T-helper 17 cell (primary cell): ENCODE measurements around the gene SELENOO. TPM values are rescaled to one million over a fixed set of nuclear protein-coding genes. Genes with fewer than 3 reads are reported as not detected.

Source experiments
- ATAC-seq: fragments of 150-1000 bp; cut with Tn5 transposase; 2 replicates; pipeline ENCODE4 v1.10.0; 2021; ENCODE audit warnings: mild to moderate bottlenecking, moderate library complexity
- DNase-seq, 3 donors: peaks; one replicate each; pipeline versions ENCODE4 v3.0.0 to v3.0.0-alpha.2; 2020 to 2021
- H3K9me3 ChIP-seq: one replicate; pipeline ENCODE4 v1.7.0; 2013; ENCODE audit warnings: low read length, mild to moderate bottlenecking; ENCODE audit not compliant: control insufficient read depth, poor library complexity, severe bottlenecking
- H3K27ac Mint-ChIP-seq: one replicate; pipeline ENCODE4 v1.8.0; 2022; ENCODE audit warnings: mild to moderate bottlenecking, moderate library complexity, mixed read lengths
- H3K27me3 Mint-ChIP-seq: one replicate; pipeline ENCODE4 v1.8.0; 2022; ENCODE audit warnings: mixed read lengths
- H3K36me3 Mint-ChIP-seq: one replicate; pipeline ENCODE4 v1.8.0; 2022; ENCODE audit warnings: low read depth, mixed read lengths
- H3K4me1 Mint-ChIP-seq: one replicate; pipeline ENCODE4 v1.8.0; 2022; ENCODE audit warnings: mild to moderate bottlenecking, mixed read lengths
- H3K4me3 Mint-ChIP-seq: one replicate; pipeline ENCODE4 v1.8.0; 2022; ENCODE audit warnings: mild to moderate bottlenecking, moderate library complexity, mixed read lengths
- total RNA-seq, 4 donors: library from RNA in 2 of 4; stranded (reverse) in 2 of 4; gene quantifications; one replicate each; pipeline ENCODE4 v1.2.3 and lab custom pipeline; 2022 to 2026

Gene SELENOO, protein sequence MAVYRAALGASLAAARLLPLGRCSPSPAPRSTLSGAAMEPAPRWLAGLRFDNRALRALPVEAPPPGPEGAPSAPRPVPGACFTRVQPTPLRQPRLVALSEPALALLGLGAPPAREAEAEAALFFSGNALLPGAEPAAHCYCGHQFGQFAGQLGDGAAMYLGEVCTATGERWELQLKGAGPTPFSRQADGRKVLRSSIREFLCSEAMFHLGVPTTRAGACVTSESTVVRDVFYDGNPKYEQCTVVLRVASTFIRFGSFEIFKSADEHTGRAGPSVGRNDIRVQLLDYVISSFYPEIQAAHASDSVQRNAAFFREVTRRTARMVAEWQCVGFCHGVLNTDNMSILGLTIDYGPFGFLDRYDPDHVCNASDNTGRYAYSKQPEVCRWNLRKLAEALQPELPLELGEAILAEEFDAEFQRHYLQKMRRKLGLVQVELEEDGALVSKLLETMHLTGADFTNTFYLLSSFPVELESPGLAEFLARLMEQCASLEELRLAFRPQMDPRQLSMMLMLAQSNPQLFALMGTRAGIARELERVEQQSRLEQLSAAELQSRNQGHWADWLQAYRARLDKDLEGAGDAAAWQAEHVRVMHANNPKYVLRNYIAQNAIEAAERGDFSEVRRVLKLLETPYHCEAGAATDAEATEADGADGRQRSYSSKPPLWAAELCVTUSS
- total RNA-seq: 10 to 100 TPM; 27.4 to 29.5 TPM
- total RNA-seq (lab: John Stamatoyannopoulos, UW): 33.1 to 54.6 reads per million in 2 donors

DNA sequence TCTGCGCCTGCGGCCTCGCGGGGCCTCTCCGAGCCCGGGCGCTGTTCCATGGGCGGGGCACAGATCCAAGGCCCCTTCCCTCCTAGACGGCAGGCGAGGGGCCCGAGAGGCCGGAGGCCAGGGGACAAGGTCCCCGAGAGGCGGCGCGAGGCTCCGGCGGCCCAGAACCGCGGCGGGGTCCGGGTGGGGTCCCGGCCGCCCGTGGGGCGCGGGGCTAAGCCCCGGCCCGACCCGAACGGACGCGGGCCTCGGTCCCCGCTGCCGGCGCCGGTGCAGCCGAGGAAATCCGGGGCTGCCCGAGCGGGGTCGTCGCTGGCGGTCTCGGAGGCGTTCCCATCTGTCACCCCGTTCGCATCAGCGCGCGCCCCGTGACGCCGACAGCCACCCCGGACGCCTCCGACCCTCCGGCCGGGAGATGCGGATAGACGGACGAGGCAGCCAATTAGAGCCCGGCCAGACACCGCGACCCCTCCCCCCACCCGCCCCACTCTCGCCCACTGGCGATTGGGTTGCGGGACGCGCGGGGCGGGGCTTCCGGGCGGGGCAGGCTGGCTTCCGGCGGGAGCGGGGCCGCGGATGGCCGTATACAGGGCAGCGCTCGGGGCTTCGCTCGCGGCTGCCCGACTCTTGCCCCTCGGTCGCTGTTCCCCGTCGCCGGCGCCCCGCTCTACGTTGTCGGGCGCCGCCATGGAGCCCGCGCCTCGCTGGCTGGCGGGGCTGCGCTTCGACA lies at the start of gene SELENOO:
Gene SELENOO (plus strand): TSS at position 551 of the 730 bp plus-strand sequence. CDS start 26 bp downstream, at position 577.
- Mint-ChIP-seq H3K4me3 (peak within 1 kb of the TSS; percentile 86), H3K36me3 (peaks cover 3% of the 10 kb centered on the region), H3K27me3 (no peaks in the 10 kb centered on the region), H3K27ac (peak within 1 kb of the TSS; percentile 62), H3K4me1 (peaks cover 18% of the 10 kb centered on the region)
- no peaks in the 10 kb centered on the region for H3K9me3 ChIP-seq
- ATAC-seq (peak; percentile 91), DNase-seq (peak; percentile 80 to 87 (median 87))

GRCh38 chr22:50151571-50152537 lies 49.0 kb upstream of the SELENOO start:
- no peaks in the 10 kb centered on the region for H3K27me3 Mint-ChIP-seq
- no peaks in the 10 kb centered on the region for H3K9me3 ChIP-seq
- H3K4me3 Mint-ChIP-seq: no peak overlapping the region
- DNase-seq (no peak), ATAC-seq (no peak)
- H3K27ac Mint-ChIP-seq: no peak overlapping the region
- no peaks in the 10 kb centered on the region for H3K36me3 Mint-ChIP-seq
- H3K4me1 Mint-ChIP-seq: peaks cover 4% of the 10 kb centered on the region

GRCh38 chr22:50153056-50153755 lies 47.6 kb upstream of the SELENOO start:
- no peaks in the 10 kb centered on the region for H3K36me3 Mint-ChIP-seq
- peaks cover 5% of the 10 kb centered on the region for H3K27me3 Mint-ChIP-seq
- ATAC-seq: no peak
- H3K9me3 ChIP-seq: no peaks in the 10 kb centered on the region
- peaks cover 4% of the 10 kb centered on the region for H3K4me1 Mint-ChIP-seq
- DNase-seq: no peak
- H3K4me3 Mint-ChIP-seq: no peak overlapping the region
- no peak overlapping the region for H3K27ac Mint-ChIP-seq

- H3K4me3 Mint-ChIP-seq: no peak overlapping the region
- peaks cover 4% of the 10 kb centered on the region for H3K4me1 Mint-ChIP-seq
- H3K27me3 Mint-ChIP-seq: peaks cover 5% of the 10 kb centered on the region
- ATAC-seq: no peak
- no peaks in the 10 kb centered on the region for H3K9me3 ChIP-seq
- DNase-seq: no peak
- H3K27ac Mint-ChIP-seq: no peak overlapping the region
- H3K36me3 Mint-ChIP-seq: no peaks in the 10 kb centered on the region
Observed at GRCh38 chr22:50153756-50154140, 47.1 kb upstream of the SELENOO start.

DNA sequence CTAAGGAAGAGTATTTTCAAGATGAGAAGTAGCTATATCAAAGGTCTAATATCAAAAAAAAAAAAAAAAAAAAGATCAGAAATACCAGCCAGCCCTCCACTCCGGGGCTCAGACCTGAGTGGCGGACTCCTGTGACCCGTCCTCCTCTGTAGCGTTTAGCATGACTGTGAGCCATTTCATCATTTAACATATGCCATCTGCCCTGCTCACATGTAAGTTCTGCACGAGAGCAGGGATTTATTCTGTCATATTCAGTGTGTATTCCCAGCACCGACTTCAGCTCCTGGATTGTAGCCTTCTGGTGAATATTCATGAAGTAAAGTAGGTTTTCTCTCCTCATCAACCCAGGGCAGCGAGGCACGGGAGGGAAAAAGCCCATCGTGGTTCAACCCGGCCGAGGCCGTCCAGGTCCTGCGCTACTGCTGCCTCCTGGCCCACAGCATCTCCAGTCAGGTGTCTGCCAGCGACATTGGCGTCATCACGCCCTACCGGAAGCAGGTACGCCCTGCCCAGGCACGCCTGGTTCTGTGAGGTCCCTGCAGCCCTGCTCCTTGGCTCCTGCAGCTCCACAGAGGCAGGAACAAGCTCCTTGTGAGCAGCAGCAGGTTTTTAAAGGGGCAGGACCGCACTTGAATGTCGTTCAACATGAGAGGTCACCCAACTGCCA lies 43.0 kb upstream of the SELENOO start:
- no peak overlapping the region for H3K27ac Mint-ChIP-seq
- peaks cover 2% of the 10 kb centered on the region for H3K4me1 Mint-ChIP-seq
- no peak overlapping the region for H3K4me3 Mint-ChIP-seq
- peaks cover 24% of the 10 kb centered on the region for H3K27me3 Mint-ChIP-seq
- DNase-seq (no peak), ATAC-seq (no peak)
- no peaks in the 10 kb centered on the region for H3K9me3 ChIP-seq
- H3K36me3 Mint-ChIP-seq: no peaks in the 10 kb centered on the region

DNA sequence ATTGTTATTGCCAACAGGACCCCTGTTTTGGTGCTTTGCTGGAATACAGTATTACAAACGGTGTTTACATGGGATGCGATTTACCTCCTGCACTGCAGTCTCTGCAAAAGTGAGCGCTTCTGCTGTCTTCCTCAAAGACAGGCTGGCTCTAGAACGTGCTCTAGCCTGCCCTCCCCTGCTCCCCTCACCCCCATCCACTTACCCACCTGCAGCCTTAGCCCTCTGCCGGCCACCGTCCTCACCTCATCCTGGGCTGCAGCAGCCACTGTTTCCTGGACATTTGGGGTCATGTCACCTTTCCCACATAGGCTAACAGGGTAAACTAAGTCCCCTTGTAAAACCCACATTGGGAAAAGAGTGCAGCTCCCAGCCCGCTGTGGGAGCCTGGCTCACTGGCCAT lies 39.9 kb upstream of the SELENOO start:
- peaks cover 42% of the 10 kb centered on the region for H3K27me3 Mint-ChIP-seq
- H3K4me1 Mint-ChIP-seq: no peaks in the 10 kb centered on the region
- no peak for ATAC-seq
- DNase-seq: no peak
- H3K27ac Mint-ChIP-seq: no peak overlapping the region
- no peaks in the 10 kb centered on the region for H3K36me3 Mint-ChIP-seq
- H3K4me3 Mint-ChIP-seq: no peak overlapping the region
- H3K9me3 ChIP-seq: no peaks in the 10 kb centered on the region

- ATAC-seq (no peak), DNase-seq (no peak)
- Mint-ChIP-seq H3K36me3 (no peaks in the 10 kb centered on the region), H3K27ac (no peak overlapping the region), H3K4me1 (no peaks in the 10 kb centered on the region), H3K4me3 (no peak overlapping the region), H3K27me3 (peaks cover 42% of the 10 kb centered on the region)
- H3K9me3 ChIP-seq: no peaks in the 10 kb centered on the region
Observed at GRCh38 chr22:50161508-50162390, 39.1 kb upstream of the SELENOO start.

DNA sequence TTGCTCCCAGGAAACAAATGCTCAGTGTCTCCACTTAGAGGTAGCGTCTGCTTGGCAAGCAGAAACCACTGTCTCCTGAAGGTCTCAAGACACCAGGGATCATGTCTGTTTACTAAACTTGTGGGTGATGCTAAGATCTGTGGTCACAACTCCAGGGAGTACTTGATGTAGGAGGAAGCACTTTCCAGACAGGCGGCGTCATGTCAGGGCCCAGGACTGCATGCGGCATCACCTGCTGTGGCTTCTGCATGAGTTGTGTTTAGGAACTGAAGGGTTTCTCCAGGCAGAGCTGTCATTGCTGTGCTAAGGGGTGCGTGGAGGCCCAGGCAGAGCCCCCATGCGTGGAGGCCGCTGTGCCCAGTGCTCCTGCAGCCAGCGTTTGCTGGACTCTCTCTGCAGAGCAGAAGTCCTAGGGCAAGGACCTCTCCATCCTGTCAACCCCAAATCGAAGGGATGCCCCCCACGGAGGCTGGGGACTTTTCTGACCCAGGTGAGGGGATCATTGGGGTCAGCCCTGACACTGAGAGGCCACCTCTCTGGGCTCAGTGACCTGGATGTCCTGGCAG lies 38.3 kb upstream of the SELENOO start:
- no peak for DNase-seq
- no peak overlapping the region for H3K4me3 Mint-ChIP-seq
- no peaks in the 10 kb centered on the region for H3K36me3 Mint-ChIP-seq

DNA sequence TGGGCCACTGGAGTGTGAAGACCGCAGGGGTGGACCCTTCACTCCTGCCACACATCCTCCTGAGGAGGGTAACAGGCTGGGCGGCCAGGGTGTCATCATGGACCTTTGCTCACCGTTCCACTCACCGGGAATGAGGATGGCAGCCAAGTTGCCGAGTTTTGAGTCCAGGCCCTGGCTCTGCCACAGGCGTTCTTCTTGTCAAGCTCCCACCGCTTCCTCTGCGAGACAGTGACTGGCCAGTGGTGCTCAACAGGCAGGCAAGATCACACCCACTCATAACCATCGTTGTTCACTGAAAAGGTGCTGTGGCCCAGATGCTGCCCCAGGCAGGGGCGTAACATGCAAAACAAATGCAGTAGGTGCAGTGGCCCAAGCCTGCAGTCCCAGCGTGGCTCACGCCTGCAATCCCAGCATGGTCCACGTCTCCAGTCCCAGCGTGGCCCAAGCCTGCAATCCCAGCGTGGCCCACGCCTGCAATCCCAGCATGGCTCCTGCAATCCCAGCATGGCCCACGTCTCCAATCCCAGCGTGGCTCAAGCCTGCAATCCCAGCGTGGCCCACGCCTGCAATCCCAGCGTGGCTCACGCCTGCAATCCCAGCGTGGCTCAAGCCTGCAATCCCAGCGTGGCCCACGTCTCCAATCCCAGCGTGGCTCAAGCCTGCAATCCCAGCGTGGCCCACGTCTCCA lies 35.2 kb upstream of the SELENOO start:
- ATAC-seq (no peak), DNase-seq (no peak)
- Mint-ChIP-seq H3K4me1 (peaks cover 7% of the 10 kb centered on the region), H3K36me3 (peaks cover 8% of the 10 kb centered on the region), H3K4me3 (no peak overlapping the region), H3K27ac (no peak overlapping the region), H3K27me3 (peaks cover 51% of the 10 kb centered on the region)
- no peaks in the 10 kb centered on the region for H3K9me3 ChIP-seq

More for the DNA sequence above, 38.3 kb upstream of the SELENOO start:
- H3K27ac Mint-ChIP-seq: no peak overlapping the region
- ATAC-seq: no peak
- no peaks in the 10 kb centered on the region for H3K4me1 Mint-ChIP-seq
- peaks cover 40% of the 10 kb centered on the region for H3K27me3 Mint-ChIP-seq
- H3K9me3 ChIP-seq: no peaks in the 10 kb centered on the region

GRCh38 chr22:50167689-50168489 lies 32.9 kb upstream of the SELENOO start:
- Mint-ChIP-seq H3K27me3 (peaks cover 51% of the 10 kb centered on the region), H3K36me3 (peaks cover 8% of the 10 kb centered on the region), H3K4me1 (peaks cover 9% of the 10 kb centered on the region), H3K27ac (no peak overlapping the region), H3K4me3 (peak overlapping the region; percentile 9)
- no peak for DNase-seq
- no peak for ATAC-seq
- H3K9me3 ChIP-seq: no peaks in the 10 kb centered on the region
